ENCODE results near the gene ISG20. TPM values are rescaled to one million over a fixed set of nuclear protein-coding genes. Genes with fewer than 3 reads are reported as not detected.

ISG20 gene
- total and polyA plus RNA-seq, 2 of the 8 experiments (the other 6 are each of a cell fraction or from before 2014, with no cell fraction given) = 2.9 to 5.2 TPM

DNA sequence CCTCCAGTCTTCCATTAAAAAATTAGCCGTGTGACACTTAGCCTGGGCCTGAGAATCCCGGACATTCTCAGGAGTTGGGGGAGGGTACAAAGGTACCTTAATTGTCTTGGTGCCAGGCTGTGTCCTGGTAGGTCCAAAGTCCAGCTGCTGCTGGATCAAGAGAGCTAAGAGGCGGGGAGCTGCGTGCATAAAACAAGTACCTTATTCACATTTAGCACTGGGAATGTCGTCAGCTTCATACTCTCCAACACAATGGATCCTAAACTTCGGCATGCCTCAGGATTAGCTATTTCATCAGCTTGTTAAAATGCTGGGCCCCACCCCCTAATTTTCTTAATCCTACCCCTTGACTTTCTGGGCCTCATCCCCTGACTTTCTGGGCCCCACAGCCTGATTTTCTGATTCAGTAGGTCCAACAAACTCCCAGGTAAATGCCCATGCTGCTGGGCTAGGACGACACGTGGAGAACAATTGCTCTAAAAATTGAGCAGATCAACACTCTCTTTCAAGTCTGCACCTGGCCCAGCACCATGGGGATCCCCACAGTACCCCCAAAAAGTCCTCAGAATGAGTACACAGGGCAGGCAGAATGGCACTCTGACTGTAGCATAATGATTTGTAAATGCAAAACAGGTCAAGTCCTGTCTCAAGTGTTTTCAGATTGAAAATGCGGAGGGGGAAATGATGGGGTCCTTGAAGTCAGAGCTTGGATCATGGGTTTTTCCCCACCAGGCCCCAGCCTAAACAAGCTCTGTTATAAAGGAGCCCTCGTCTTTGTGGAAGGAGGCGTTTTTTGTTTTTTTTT lies 23.3 kb upstream of the ISG20 start:
- Histone ChIP-seq H2AFZ (ENCODE audit: low read length) (peak overlapping the region; percentile 83), H3K9ac (replicated peaks in 1 of 4; ENCODE audit: extremely low read depth in 1 of 4, low read depth in 3 of 4, low read length in 3 of 4) (peak overlapping the region in 1 of 4 experiments; percentile 13; a peak in 1 of 7 replicates), H2AK5ac (ENCODE audit: low read depth, low read length) (no peak overlapping the region), H4K91ac (replicated peaks; ENCODE audit: insufficient read length, low read length) (peak overlapping the region; percentile 92), H3K4ac (replicated peaks; ENCODE audit: insufficient read length, low read depth, low read length) (peak overlapping the region; percentile 87), H2BK20ac (ENCODE audit: low read length) (peak overlapping the region; percentile 16; the same call in 1 of the 2 replicates), H3K9me3 (ENCODE audit: insufficient read depth in 2 of 2, low read depth in 1 of 2, low read length in 1 of 2) (no peaks in the 10 kb centered on the region), H4K8ac (ENCODE audit: extremely low read depth, insufficient read depth, low read length) (peak overlapping the region; percentile 80; the same call in 1 of the 2 replicates), H3K4me3 (ENCODE audit: extremely low read depth in 1 of 4, insufficient read depth in 2 of 4, low read depth in 3 of 4, low read length in 4 of 4) (no peak overlapping the region), H3K56ac (replicated peaks; ENCODE audit: insufficient read length, low read depth, low read length) (no peak overlapping the region), H3K14ac (ENCODE audit: insufficient read length) (no peak overlapping the region), H4K5ac (ENCODE audit: insufficient read length, low read depth, low read length) (no peak overlapping the region), H2BK5ac (ENCODE audit: low read depth, low read length) (peak overlapping the region; percentile 20; the same call in 1 of the 2 replicates), H3K4me2 (ENCODE audit: insufficient read depth in 1 of 2, low read depth in 2 of 2, low read length in 2 of 2) (peak overlapping the region; percentile 3 to 31; a peak in 1 of 4 replicates), H2BK15ac (ENCODE audit: low read length) (peak overlapping the region; percentile 33; the same call in 1 of the 2 replicates), H3K18ac (ENCODE audit: extremely low read depth, low read length) (no peak overlapping the region; the same call in 1 of the 2 replicates), H3K79me2 (ENCODE audit: control insufficient read depth in 1 of 2, insufficient read depth in 2 of 2, low read length in 2 of 2) (no peaks in the 10 kb centered on the region), H3K27ac (ENCODE audit: low read depth, low read length) (0 out of 2 replicates have a peak overlapping the region, but pooled peaks have one; percentile 27), H2BK12ac (ENCODE audit: low read depth, low read length) (peak overlapping the region; percentile 86), H3K4me1 (replicated peaks in 1 of 4; ENCODE audit: control insufficient read depth in 3 of 4, insufficient read depth in 4 of 4, low read length in 3 of 4) (peaks cover 19 to 28% (median 25%) of the 10 kb centered on the region in 4 experiments), H4K20me1 (replicated peaks in 1 of 2; ENCODE audit: control insufficient read depth in 1 of 2, insufficient read depth in 2 of 2, low read length in 2 of 2) (no peaks in the 10 kb centered on the region), H3K23me2 (ENCODE audit: low read depth, low read length) (peaks cover 2% of the 10 kb centered on the region; the same call in 1 of the 2 replicates), H3K23ac (ENCODE audit: insufficient read length) (no peak overlapping the region), H3K79me1 (ENCODE audit: low read depth, low read length) (no peaks in the 10 kb centered on the region), H3K36me3 (ENCODE audit: control insufficient read depth in 2 of 4, insufficient read depth in 4 of 4, low read length in 3 of 4) (no peaks in the 10 kb centered on the region), H3K27me3 (replicated peaks in 1 of 4; ENCODE audit: control insufficient read depth in 3 of 4, extremely low read depth in 1 of 4, insufficient read depth in 3 of 4, low read length in 3 of 4) (peaks cover 0 to 11% (median 5%) of the 10 kb centered on the region in 4 experiments; a peak in 5 of 7 replicates), H2BK120ac (replicated peaks; ENCODE audit: low read depth, low read length) (peak overlapping the region; percentile 85)
- no peak for FAIRE-seq
- POLR2A ChIA-PET (ENCODE audit: partially characterized antibody) = interaction anchor here (0.6 to 7.0 kb wide), 9 partner anchors 12 to 154 kb away, joined by 3 to 61 read pairs (median 4); partner anchors contain the start of genes ISG20, MRPL46 and MRPS11
- CTCF ChIA-PET (ENCODE audit: partially characterized antibody) = interaction anchor here (0.5 to 6.0 kb wide), 24 partner anchors 10 to 535 kb away, joined by 3 to 41 read pairs (median 4); partner anchors contain the start of genes MRPL46 and MRPS11
- no peak for TF ChIP-seq SIX5 (IDR thresholded peaks at IDR 0.05; ENCODE audit: low read depth, low read length)
- TF ChIP-seq, protein P1, sequence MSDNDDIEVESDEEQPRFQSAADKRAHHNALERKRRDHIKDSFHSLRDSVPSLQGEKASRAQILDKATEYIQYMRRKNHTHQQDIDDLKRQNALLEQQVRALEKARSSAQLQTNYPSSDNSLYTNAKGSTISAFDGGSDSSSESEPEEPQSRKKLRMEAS (IDR thresholded peaks at IDR 0.05) = peak; percentile 51; the same call in 1 of the 2 replicates
- TF ChIP-seq, protein P2, sequence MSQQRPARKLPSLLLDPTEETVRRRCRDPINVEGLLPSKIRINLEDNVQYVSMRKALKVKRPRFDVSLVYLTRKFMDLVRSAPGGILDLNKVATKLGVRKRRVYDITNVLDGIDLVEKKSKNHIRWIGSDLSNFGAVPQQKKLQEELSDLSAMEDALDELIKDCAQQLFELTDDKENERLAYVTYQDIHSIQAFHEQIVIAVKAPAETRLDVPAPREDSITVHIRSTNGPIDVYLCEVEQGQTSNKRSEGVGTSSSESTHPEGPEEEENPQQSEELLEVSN (IDR thresholded peaks at IDR 0.05) = peak; percentile 58
- 72% methylated on average over 11 of the region's 11 CpGs; no CpG with 5 or more reads in 1 of the 2 experiments for WGBS, 2 experiments (ENCODE audit: extremely low coverage in 1 of 2, insufficient coverage in 1 of 2, insufficient read length in 1 of 2, insufficient replicate concordance in 2 of 2, low coverage in 1 of 2, low lambda C conversion rate in 2 of 2, missing lambda C conversion rate in 1 of 2)
- peak in 1 of 2 experiments; percentile 44 for DNase-seq (ENCODE audit: low read depth in 1 of 2, low spot score in 2 of 2)
